Lower lobe of right lung (tissue), 2 donors: Measurements from ENCODE around the gene FAM110A. TPM values are rescaled to one million over a fixed set of nuclear protein-coding genes. Genes with fewer than 3 reads are reported as not detected.
"Not testable (repeated sequence)": the region's sequence is repeated elsewhere in the genome, so short reads cannot be mapped to it uniquely, and the experiment has no call there.

ENCODE experiments used
- ATAC-seq, 2 donors: fragments of 200-7000 bp; cut with Tn5 transposase; one replicate each; pipeline ENCODE4 v1.9.1; 2020 to 2022; ENCODE audit warnings: mild to moderate bottlenecking in 2 of 2, moderate library complexity in 2 of 2
- DNase-seq: peaks from one replicate; pipeline ENCODE4 v3.0.0-alpha.2; 2020
- H3K27ac ChIP-seq: fragments of 200-600 bp; one replicate; pipeline ENCODE4 v1.8.0; 2022
- H3K27me3 ChIP-seq: fragments of 200-600 bp; one replicate; pipeline ENCODE4 v1.8.0; 2022; ENCODE audit warnings: low read depth
- H3K36me3 ChIP-seq: fragments of 200-600 bp; one replicate; pipeline ENCODE4 v1.8.0; 2022; ENCODE audit warnings: mild to moderate bottlenecking
- H3K4me1 ChIP-seq: fragments of 200-600 bp; one replicate; pipeline ENCODE4 v1.8.0; 2022
- H3K4me3 ChIP-seq: fragments of 200-600 bp; one replicate; pipeline ENCODE4 v1.8.0; 2022; ENCODE audit warnings: mild to moderate bottlenecking
- H3K9me3 ChIP-seq: fragments of 200-600 bp; one replicate; pipeline ENCODE4 v1.8.0; 2022
- intact Hi-C: fragments of 100-400 bp; cut with DNase I; formaldehyde crosslinking; loops from one replicate; pipeline ENCODE4 v1.11.0; 2022
- total RNA-seq: library from RNA; stranded (reverse); fragmentation: NEBNext Ultra II Directional; extraction: Animal tissue kit (Norgen Biotek cat#: 25700); gene quantifications from one replicate; pipeline ENCODE4 v1.2.1, GENCODE V29; 2021
- TF ChIP-seq, protein P1 (sequence below): fragments of 200-600 bp; IDR thresholded peaks from one replicate; pipeline ENCODE4 v1.8.0; 2022; ENCODE audit warnings: antibody characterized with exemption, mild to moderate bottlenecking
- donor health status: DM: no; HTN: yes; CAD: no; lungs with severe emphysema.

FAM110A gene
- total RNA-seq, 1 donor from 2014 or later: 21.4 TPM

DNA sequence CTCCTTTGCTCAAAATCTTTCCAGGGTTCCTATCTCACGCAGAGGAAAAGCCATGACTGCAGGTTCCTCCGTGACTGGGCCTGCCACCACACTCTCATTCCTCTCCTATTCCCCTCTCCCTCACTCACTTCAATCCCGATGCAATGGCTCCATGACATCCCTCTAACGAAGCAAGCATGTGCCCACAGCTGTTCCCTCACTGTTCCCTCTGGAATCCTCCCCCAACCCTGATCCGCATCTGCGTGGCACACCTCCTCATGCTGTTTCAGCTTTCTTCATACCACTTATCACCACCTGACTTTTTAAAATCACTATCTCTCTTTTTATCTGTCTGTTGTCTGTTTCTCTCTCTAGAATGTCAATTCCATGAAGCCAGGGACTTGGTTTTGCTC is 57.1 kb downstream of the FAM110A start:
- Histone ChIP-seq H3K36me3 (no peaks in the 10 kb centered on the region), H3K27ac (no peak overlapping the region), H3K4me3 (no peak overlapping the region), H3K4me1 (peaks cover 4% of the 10 kb centered on the region), H3K9me3 (no peaks in the 10 kb centered on the region), H3K27me3 (no peaks in the 10 kb centered on the region)
- no peak for DNase-seq
- intact Hi-C loops: no loop called here
- no peak for ATAC-seq
- TF ChIP-seq, protein P1, sequence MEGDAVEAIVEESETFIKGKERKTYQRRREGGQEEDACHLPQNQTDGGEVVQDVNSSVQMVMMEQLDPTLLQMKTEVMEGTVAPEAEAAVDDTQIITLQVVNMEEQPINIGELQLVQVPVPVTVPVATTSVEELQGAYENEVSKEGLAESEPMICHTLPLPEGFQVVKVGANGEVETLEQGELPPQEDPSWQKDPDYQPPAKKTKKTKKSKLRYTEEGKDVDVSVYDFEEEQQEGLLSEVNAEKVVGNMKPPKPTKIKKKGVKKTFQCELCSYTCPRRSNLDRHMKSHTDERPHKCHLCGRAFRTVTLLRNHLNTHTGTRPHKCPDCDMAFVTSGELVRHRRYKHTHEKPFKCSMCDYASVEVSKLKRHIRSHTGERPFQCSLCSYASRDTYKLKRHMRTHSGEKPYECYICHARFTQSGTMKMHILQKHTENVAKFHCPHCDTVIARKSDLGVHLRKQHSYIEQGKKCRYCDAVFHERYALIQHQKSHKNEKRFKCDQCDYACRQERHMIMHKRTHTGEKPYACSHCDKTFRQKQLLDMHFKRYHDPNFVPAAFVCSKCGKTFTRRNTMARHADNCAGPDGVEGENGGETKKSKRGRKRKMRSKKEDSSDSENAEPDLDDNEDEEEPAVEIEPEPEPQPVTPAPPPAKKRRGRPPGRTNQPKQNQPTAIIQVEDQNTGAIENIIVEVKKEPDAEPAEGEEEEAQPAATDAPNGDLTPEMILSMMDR: no peak

GRCh38 chr20:891058-891705 is 57.7 kb downstream of the FAM110A start:
- no peak for DNase-seq

GRCh38 chr20:891706-892080 is 58.2 kb downstream of the FAM110A start:
- intact Hi-C loops: no loop called here
- no peaks in the 10 kb centered on the region for H3K36me3 ChIP-seq
- H3K9me3 ChIP-seq: no peaks in the 10 kb centered on the region
- H3K4me1 ChIP-seq: peaks cover 4% of the 10 kb centered on the region
- no peak overlapping the region for H3K4me3 ChIP-seq
- no peak overlapping the region for H3K27ac ChIP-seq
- DNase-seq: no peak
- TF ChIP-seq, protein P1: no peak
- ATAC-seq: no peak
- no peaks in the 10 kb centered on the region for H3K27me3 ChIP-seq

More at GRCh38 chr20:891058-891705, 57.7 kb downstream of the FAM110A start:
- H3K27me3 ChIP-seq: no peaks in the 10 kb centered on the region
- no peaks in the 10 kb centered on the region for H3K36me3 ChIP-seq
- TF ChIP-seq, protein P1: no peak
- H3K9me3 ChIP-seq: no peaks in the 10 kb centered on the region
- ATAC-seq: peak; percentile 22 to 66
- H3K27ac ChIP-seq: no peak overlapping the region
- H3K4me3 ChIP-seq: no peak overlapping the region
- peaks cover 4% of the 10 kb centered on the region for H3K4me1 ChIP-seq
- intact Hi-C loops: no loop called here

DNA sequence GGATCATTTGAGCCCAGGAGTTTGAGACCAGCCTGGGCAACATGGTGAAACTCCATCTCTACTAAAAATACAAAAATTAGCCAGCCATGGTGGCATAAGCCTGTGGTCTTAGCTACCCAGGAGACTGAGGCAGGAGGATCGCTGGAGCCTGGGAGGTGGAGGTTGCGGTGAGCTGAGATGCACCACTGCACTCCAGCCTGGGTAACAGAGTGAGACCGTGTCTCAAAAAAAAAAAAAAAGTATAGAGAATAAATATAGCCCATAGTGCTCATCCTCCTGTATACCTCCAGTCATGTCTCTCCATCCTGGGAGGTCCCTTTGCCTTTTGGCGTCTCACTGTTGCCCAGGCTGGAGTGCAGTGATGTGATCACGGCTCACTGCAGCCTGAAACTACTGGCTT is 58.9 kb downstream of the FAM110A start:
- H3K27me3 ChIP-seq, H3K9me3 ChIP-seq, DNase-seq, H3K4me1 ChIP-seq, intact Hi-C loops, H3K4me3 ChIP-seq, H3K36me3 ChIP-seq, H3K27ac ChIP-seq, ATAC-seq: not testable (repeated sequence)

Other genes with a start within 250 kb of the FAM110A start
- gene TCF15, start 223.4 kb upstream of the FAM110A start, total RNA-seq: 0.65 TPM
- gene SRXN1, start 180.5 kb upstream of the FAM110A start, total RNA-seq: 32.0 TPM
- not detected for gene SCRT2, start 157.9 kb upstream of the FAM110A start, total RNA-seq
- gene SLC52A3, start 65.2 kb upstream of the FAM110A start, total RNA-seq: 1.1 TPM
- 6.0 TPM for gene ANGPT4, start 82.6 kb downstream of the FAM110A start, total RNA-seq
- 5.7 TPM for gene RSPO4, start 168.6 kb downstream of the FAM110A start, total RNA-seq